A204.1 (cell line): Measurements from ENCODE around the gene DGAT2L6.
A peak's percentile ranks its signal among the peaks of the same experiment; 100 is the strongest.

Experiments used
- FAIRE-seq: peaks from 2 replicates; lab custom pipeline; 2012; peaks lifted over from hg19 to GRCh38; lab: Jason Lieb, UNC

DGAT2L6 gene

GRCh38 chrX:70176938-70177533 lies at the start of gene DGAT2L6:
Gene DGAT2L6 (plus strand): TSS chrX:70177483. CDS start chrX:70177583, 100 bp downstream.
- FAIRE-seq, result no peak

GRCh38 chrX:70128071-70128470 lies 49.2 kb upstream of the DGAT2L6 start:
- no peak for FAIRE-seq

GRCh38 chrX:70129816-70130215 lies 47.5 kb upstream of the DGAT2L6 start:
- FAIRE-seq, result no peak

- peak; percentile 72 for FAIRE-seq
These were observed 45.1 kb upstream of the DGAT2L6 start for GRCh38 chrX:70132224-70132623.

- FAIRE-seq, result no peak
These were observed 44.4 kb upstream of the DGAT2L6 start for GRCh38 chrX:70132877-70133302.

GRCh38 chrX:70133303-70134115 lies 43.8 kb upstream of the DGAT2L6 start, which contains the start of gene IGBP1:
Gene IGBP1 (plus strand): TSS chrX:70133447. CDS start chrX:70133948, 501 bp downstream.
- peak; percentile 76 for FAIRE-seq

GRCh38 chrX:70134116-70134477 lies 43.2 kb upstream of the DGAT2L6 start:
- FAIRE-seq, result no peak

- no peak for FAIRE-seq
These were observed 38.7 kb upstream of the DGAT2L6 start for GRCh38 chrX:70138622-70139021.

- no peak for FAIRE-seq
These were observed 37.5 kb upstream of the DGAT2L6 start for GRCh38 chrX:70139736-70140135.

- FAIRE-seq, result no peak
These were observed 35.9 kb upstream of the DGAT2L6 start for GRCh38 chrX:70141373-70141772.

GRCh38 chrX:70166601-70167590 lies 10.4 kb upstream of the DGAT2L6 start:
- no peak for FAIRE-seq

GRCh38 chrX:70168238-70169188 lies 8.8 kb upstream of the DGAT2L6 start:
- no peak for FAIRE-seq

GRCh38 chrX:70169281-70169680 lies 8.0 kb upstream of the DGAT2L6 start:
- FAIRE-seq, result no peak

GRCh38 chrX:70171624-70172023 lies 5.7 kb upstream of the DGAT2L6 start:
- FAIRE-seq, result no peak

- no peak for FAIRE-seq
These were observed 5.1 kb upstream of the DGAT2L6 start for GRCh38 chrX:70172221-70172620.

GRCh38 chrX:70172964-70173363 lies 4.3 kb upstream of the DGAT2L6 start:
- FAIRE-seq, result no peak

GRCh38 chrX:70174754-70175153 lies 2.5 kb upstream of the DGAT2L6 start:
- no peak for FAIRE-seq

- no peak for FAIRE-seq
These were observed 1.9 kb upstream of the DGAT2L6 start for GRCh38 chrX:70175338-70175737.

- FAIRE-seq, result no peak
These were observed 5.8 kb downstream of the DGAT2L6 start for GRCh38 chrX:70183091-70183490.

GRCh38 chrX:70190225-70190624 lies 12.9 kb downstream of the DGAT2L6 start:
- FAIRE-seq, result no peak

- peak; percentile 80 for FAIRE-seq
These were observed 19.9 kb downstream of the DGAT2L6 start for GRCh38 chrX:70196961-70197720.
